ENCODE results near the gene PPP1R8.
A peak's percentile ranks its signal among the peaks of the same experiment; 100 is the strongest.

The PPP1R8 gene

DNA sequence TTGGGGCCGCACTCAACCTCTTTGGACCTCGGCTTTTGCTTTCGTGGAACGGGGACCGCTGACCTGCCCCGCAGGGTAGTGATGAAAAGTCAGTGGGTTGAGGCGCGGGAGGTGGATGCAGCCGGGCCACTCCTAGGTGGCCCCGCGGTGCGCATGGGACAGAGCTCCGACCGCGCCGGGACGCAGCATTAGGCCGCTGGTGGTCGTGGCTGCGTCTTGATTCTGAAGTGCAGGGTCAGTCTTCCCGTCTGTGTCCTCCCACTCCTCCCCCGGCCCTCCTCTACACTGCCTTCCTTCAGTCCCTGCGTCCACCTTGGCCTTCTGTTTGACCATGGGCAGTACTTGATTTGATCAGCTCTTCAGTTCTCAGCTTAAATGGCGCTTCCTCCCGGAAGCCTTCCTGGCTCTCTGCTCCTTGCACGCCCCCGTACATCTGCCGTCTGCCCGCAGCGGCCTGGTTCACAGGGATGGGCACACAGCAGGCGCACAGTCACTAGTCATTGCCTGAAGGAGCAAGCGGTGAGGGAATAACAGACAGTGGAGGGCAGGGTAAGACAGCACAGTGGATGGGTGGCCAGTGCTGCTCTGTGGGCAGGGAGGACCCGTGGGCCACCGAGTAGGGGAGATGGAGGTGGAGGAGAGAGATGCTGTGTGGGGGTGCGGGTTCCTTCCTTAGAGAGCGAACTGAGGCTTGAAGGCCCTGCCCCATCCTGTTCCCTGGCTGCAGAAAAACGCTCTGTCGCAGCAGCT, 42.4 kb downstream of the PPP1R8 start:
- 21 to 24% methylated on average over 35 to 38 of the region's 38 CpGs for WGBS, 2 experiments (ENCODE audit: insufficient coverage in 2 of 2)
- H3K9me3 ChIP-seq (ENCODE audit: control insufficient read depth, low read length): no peaks in the 10 kb centered on the region
- peak overlapping the region; percentile 63 for H3K4me3 ChIP-seq (ENCODE audit: extremely low read depth, insufficient read depth, low read length, poor library complexity, severe bottlenecking)
- no peaks in the 10 kb centered on the region for H3K4me1 ChIP-seq (ENCODE audit: control insufficient read depth, insufficient read depth, low read length, poor library complexity, severe bottlenecking)
- H3K36me3 ChIP-seq (ENCODE audit: control insufficient read depth, insufficient read depth, low read length): no peaks in the 10 kb centered on the region
- H3K27ac ChIP-seq (ENCODE audit: low read depth, low read length, severe bottlenecking): no peak overlapping the region

DNA sequence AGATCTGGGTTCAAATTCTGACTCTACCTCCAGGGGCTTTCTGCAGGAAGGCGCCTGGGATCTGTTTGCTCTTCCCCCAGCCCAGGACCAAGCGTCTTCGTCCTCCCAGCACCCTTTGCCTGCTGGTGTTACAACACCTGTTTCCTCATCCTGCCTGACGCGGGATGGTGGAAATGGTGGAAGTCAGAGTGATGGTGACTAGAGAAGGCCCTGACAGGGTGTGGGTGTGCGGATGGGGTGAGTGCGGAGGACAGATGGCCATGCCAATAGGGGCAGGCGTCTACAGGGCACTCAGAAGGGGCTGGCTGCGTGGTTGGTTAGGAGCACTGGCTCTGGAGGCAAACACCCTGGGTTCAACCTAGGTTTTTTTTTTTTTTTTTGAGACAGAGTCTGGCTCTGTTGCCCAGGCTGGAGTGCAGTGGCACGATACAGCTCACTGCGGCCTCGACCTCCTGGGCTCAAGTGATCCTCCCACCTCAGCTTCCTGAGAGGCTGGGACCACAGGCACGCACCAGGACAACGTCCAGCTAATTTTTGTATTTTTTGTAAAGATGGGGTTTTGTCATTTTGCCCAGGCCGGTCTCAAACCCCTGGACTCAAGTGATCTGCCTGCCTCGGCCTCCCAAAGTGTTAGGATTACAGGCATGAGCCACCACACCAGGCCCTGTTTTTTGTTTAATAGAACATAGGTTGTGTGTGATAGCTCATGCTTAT, 43.2 kb downstream of the PPP1R8 start:
- WGBS, 2 experiments (ENCODE audit: insufficient coverage in 2 of 2): 93 to 95% methylated on average over 9 to 12 of the region's 16 CpGs
- Histone ChIP-seq H3K4me1 (ENCODE audit: control insufficient read depth, insufficient read depth, low read length, poor library complexity, severe bottlenecking) (no peaks in the 10 kb centered on the region), H3K4me3 (ENCODE audit: extremely low read depth, insufficient read depth, low read length, poor library complexity, severe bottlenecking) (no peak overlapping the region), H3K27ac (ENCODE audit: low read depth, low read length, severe bottlenecking) (no peak overlapping the region), H3K36me3 (ENCODE audit: control insufficient read depth, insufficient read depth, low read length) (no peaks in the 10 kb centered on the region), H3K9me3 (ENCODE audit: control insufficient read depth, low read length) (no peaks in the 10 kb centered on the region)

GRCh38 chr1:27876341-27877114, 45.9 kb downstream of the PPP1R8 start:
- 93 to 94% methylated on average over 14 to 16 of the region's 18 CpGs for WGBS, 2 experiments (ENCODE audit: insufficient coverage in 2 of 2)
- Histone ChIP-seq H3K4me3 (ENCODE audit: extremely low read depth, insufficient read depth, low read length, poor library complexity, severe bottlenecking) (no peak overlapping the region), H3K36me3 (ENCODE audit: control insufficient read depth, insufficient read depth, low read length) (no peaks in the 10 kb centered on the region), H3K4me1 (ENCODE audit: control insufficient read depth, insufficient read depth, low read length, poor library complexity, severe bottlenecking) (no peaks in the 10 kb centered on the region), H3K27ac (ENCODE audit: low read depth, low read length, severe bottlenecking) (no peak overlapping the region), H3K9me3 (ENCODE audit: control insufficient read depth, low read length) (no peaks in the 10 kb centered on the region)

GRCh38 chr1:27877115-27877416, 46.5 kb downstream of the PPP1R8 start:
- whole genome bisulfite sequencing, 2 experiments (ENCODE audit: insufficient coverage in 2 of 2): 100% methylated on average over 2 of the region's 2 CpGs; no CpG with 5 or more reads in 1 of the 2 experiments
- Histone ChIP-seq H3K36me3 (ENCODE audit: control insufficient read depth, insufficient read depth, low read length) (no peaks in the 10 kb centered on the region), H3K27ac (ENCODE audit: low read depth, low read length, severe bottlenecking) (no peak overlapping the region), H3K9me3 (ENCODE audit: control insufficient read depth, low read length) (no peaks in the 10 kb centered on the region), H3K4me3 (ENCODE audit: extremely low read depth, insufficient read depth, low read length, poor library complexity, severe bottlenecking) (no peak overlapping the region), H3K4me1 (ENCODE audit: control insufficient read depth, insufficient read depth, low read length, poor library complexity, severe bottlenecking) (no peaks in the 10 kb centered on the region)

- Histone ChIP-seq H3K4me1 (ENCODE audit: control insufficient read depth, insufficient read depth, low read length, poor library complexity, severe bottlenecking) (no peaks in the 10 kb centered on the region), H3K36me3 (ENCODE audit: control insufficient read depth, insufficient read depth, low read length) (no peaks in the 10 kb centered on the region), H3K4me3 (ENCODE audit: extremely low read depth, insufficient read depth, low read length, poor library complexity, severe bottlenecking) (no peak overlapping the region), H3K9me3 (ENCODE audit: control insufficient read depth, low read length) (no peaks in the 10 kb centered on the region), H3K27ac (ENCODE audit: low read depth, low read length, severe bottlenecking) (no peak overlapping the region)
- 90 to 97% methylated on average over 2 to 3 of the region's 4 CpGs for WGBS, 2 experiments (ENCODE audit: insufficient coverage in 2 of 2)
Measured at GRCh38 chr1:27878039-27878438, 47.5 kb downstream of the PPP1R8 start.

DNA sequence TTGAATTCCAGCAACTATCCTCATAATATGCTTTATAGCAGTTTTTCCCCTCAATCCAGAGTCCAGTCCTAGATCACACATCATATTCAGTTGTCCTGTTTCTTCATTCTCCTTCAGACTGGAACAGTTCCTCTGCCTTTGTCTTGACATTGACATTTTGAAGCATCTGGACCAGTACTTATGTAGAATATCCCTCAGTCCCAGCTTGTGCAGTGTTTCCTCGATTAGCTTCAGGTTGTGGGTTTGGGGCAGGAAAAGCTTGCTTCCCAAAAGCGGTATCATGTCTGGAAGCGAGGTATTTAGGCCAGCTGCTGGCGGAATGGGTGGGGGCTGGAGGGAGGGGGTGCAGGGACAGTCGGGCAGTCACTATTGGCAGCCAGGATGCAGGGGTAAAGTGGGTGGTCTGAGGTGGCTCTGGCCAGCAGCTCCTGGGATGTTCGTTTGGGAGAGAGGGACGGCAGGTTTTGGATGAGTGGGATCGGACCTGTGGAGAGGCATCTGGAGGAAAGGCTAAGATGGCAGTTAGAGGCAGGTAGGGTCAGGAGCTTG, 48.3 kb downstream of the PPP1R8 start:
- Histone ChIP-seq H3K27ac (ENCODE audit: low read depth, low read length, severe bottlenecking) (no peak overlapping the region), H3K36me3 (ENCODE audit: control insufficient read depth, insufficient read depth, low read length) (no peaks in the 10 kb centered on the region), H3K9me3 (ENCODE audit: control insufficient read depth, low read length) (no peaks in the 10 kb centered on the region), H3K4me1 (ENCODE audit: control insufficient read depth, insufficient read depth, low read length, poor library complexity, severe bottlenecking) (no peaks in the 10 kb centered on the region), H3K4me3 (ENCODE audit: extremely low read depth, insufficient read depth, low read length, poor library complexity, severe bottlenecking) (no peak overlapping the region)
- WGBS, 2 experiments (ENCODE audit: insufficient coverage in 2 of 2): 87 to 96% methylated on average over 7 to 8 of the region's 8 CpGs

GRCh38 chr1:27879374-27880082, 48.9 kb downstream of the PPP1R8 start:
- no peak overlapping the region for H3K4me3 ChIP-seq (ENCODE audit: extremely low read depth, insufficient read depth, low read length, poor library complexity, severe bottlenecking)
- no peaks in the 10 kb centered on the region for H3K36me3 ChIP-seq (ENCODE audit: control insufficient read depth, insufficient read depth, low read length)
- 82 to 91% methylated on average over 7 to 8 of the region's 10 CpGs for WGBS, 2 experiments (ENCODE audit: insufficient coverage in 2 of 2)
- no peaks in the 10 kb centered on the region for H3K4me1 ChIP-seq (ENCODE audit: control insufficient read depth, insufficient read depth, low read length, poor library complexity, severe bottlenecking)
- no peaks in the 10 kb centered on the region for H3K9me3 ChIP-seq (ENCODE audit: control insufficient read depth, low read length)
- H3K27ac ChIP-seq (ENCODE audit: low read depth, low read length, severe bottlenecking): no peak overlapping the region

- Histone ChIP-seq H3K36me3 (ENCODE audit: control insufficient read depth, insufficient read depth, low read length) (peaks cover 7% of the 10 kb centered on the region), H3K4me1 (ENCODE audit: control insufficient read depth, insufficient read depth, low read length, poor library complexity, severe bottlenecking) (no peaks in the 10 kb centered on the region), H3K4me3 (ENCODE audit: extremely low read depth, insufficient read depth, low read length, poor library complexity, severe bottlenecking) (no peak overlapping the region), H3K9me3 (ENCODE audit: control insufficient read depth, low read length) (no peaks in the 10 kb centered on the region), H3K27ac (ENCODE audit: low read depth, low read length, severe bottlenecking) (no peak overlapping the region)
- 86 to 93% methylated on average over 5 to 6 of the region's 6 CpGs for WGBS, 2 experiments (ENCODE audit: insufficient coverage in 2 of 2)
Measured at GRCh38 chr1:27882543-27882903, 51.9 kb downstream of the PPP1R8 start.

DNA sequence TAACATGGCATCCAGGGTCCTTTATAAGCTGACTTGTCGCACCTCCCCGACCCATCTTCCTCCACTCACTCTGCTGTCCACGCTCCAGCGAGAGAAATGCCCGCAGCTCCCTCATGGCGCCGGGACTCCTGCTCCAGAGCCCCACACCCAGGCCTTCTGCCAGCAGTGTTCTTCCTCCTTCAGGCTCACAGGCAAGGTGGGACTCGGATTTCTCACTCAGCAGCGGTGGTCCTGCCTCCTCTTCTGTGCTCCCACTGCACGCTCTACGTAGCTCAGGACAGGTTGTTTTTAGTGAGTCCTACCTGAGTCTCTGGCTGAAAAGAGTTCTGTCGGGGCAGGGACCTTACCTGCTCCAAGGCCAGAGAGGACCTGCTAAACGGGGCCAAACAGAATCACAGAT, 53.0 kb downstream of the PPP1R8 start:
- Histone ChIP-seq H3K36me3 (ENCODE audit: control insufficient read depth, insufficient read depth, low read length) (peaks cover 7% of the 10 kb centered on the region), H3K4me1 (ENCODE audit: control insufficient read depth, insufficient read depth, low read length, poor library complexity, severe bottlenecking) (no peaks in the 10 kb centered on the region), H3K4me3 (ENCODE audit: extremely low read depth, insufficient read depth, low read length, poor library complexity, severe bottlenecking) (no peak overlapping the region), H3K9me3 (ENCODE audit: control insufficient read depth, low read length) (no peaks in the 10 kb centered on the region), H3K27ac (ENCODE audit: low read depth, low read length, severe bottlenecking) (no peak overlapping the region)
- WGBS, 2 experiments (ENCODE audit: insufficient coverage in 2 of 2): 94 to 97% methylated on average over 10 to 11 of the region's 13 CpGs

Data from mesodermal cell (in vitro differentiated cells).